Breast epithelium (tissue), 3 donors: ENCODE measurements around the gene NFATC3.

Source experiments
- POLR2AphosphoS5 ChIP-seq, 3 donors: sonication (generic); formaldehyde crosslinking; IDR thresholded peaks; one replicate each; pipeline ENCODE4 v1.6.1; 2017; ENCODE audit warnings: antibody characterized with exemption in 3 of 3
- TF ChIP-seq, protein P1 (sequence below), 3 donors: fragments of 450-650 bp; IDR thresholded peaks; one replicate each; pipeline ENCODE4 v1.5.1; 2016 to 2017; ENCODE audit warnings: antibody characterized with exemption in 3 of 3, mild to moderate bottlenecking in 3 of 3, moderate library complexity in 3 of 3

DNA sequence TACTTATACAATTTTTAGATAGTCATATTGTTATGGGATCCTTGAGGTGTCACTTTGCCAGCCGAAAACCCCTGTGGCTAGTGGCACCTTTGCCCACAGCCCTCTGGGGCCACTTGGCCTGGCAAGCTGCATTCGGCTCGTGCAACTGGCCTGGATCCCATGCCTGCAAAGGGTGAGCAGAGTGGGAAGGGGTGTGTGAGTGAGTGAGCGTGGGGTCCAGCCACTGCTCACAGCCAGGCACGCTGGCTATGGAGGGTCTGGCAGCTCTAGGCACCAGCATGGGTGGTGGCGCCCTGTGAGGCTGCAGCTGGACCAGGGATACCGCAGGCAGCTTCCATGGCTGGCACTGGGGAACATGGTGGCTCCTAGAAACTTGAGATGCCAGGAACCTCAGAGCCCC lies 101.7 kb downstream of the NFATC3 start:
- TF ChIP-seq, protein P1, sequence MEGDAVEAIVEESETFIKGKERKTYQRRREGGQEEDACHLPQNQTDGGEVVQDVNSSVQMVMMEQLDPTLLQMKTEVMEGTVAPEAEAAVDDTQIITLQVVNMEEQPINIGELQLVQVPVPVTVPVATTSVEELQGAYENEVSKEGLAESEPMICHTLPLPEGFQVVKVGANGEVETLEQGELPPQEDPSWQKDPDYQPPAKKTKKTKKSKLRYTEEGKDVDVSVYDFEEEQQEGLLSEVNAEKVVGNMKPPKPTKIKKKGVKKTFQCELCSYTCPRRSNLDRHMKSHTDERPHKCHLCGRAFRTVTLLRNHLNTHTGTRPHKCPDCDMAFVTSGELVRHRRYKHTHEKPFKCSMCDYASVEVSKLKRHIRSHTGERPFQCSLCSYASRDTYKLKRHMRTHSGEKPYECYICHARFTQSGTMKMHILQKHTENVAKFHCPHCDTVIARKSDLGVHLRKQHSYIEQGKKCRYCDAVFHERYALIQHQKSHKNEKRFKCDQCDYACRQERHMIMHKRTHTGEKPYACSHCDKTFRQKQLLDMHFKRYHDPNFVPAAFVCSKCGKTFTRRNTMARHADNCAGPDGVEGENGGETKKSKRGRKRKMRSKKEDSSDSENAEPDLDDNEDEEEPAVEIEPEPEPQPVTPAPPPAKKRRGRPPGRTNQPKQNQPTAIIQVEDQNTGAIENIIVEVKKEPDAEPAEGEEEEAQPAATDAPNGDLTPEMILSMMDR (IDR thresholded peaks at IDR 0.05), result no peak
- no peak for TF ChIP-seq POLR2AphosphoS5 (IDR thresholded peaks at IDR 0.05)
